ENCODE data around the gene SIX5.

DNA sequence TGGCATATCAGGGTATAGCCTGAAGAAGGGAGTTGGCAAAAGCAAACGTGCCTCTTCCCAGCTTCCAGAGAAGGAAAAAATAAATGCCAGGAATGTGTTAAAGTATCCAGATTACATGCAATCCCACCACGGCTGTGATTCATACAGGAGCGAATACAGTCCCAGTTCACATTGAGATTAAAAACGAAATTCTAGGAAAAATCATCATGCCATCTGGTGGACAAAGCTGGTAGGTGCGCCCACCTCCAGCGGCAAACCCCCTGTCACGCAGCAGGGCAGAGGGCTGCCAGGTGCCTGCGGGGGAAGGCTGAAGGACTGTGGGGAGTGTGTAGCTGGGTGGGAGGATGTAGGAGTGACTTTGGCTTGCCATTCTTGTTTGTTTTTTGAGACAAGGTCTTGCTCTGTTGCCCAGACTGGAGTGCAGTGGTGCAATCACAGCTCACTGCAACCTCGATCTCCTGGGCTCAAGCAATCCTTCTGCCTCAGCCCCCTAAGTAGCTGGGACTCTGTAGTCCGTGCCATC, 30.0 kb upstream of the SIX5 start:
- no peak for TF ChIP-seq REST (IDR thresholded peaks at IDR 0.05; ENCODE audit: insufficient read depth in 1 of 2, low read depth in 2 of 2, low read length in 2 of 2)
- TF ChIP-seq POLR2AphosphoS5 (IDR thresholded peaks at IDR 0.05; ENCODE audit: low read depth, low read length), result no peak
- TF ChIP-seq SIN3A (IDR thresholded peaks at IDR 0.05; ENCODE audit: borderline replicate concordance, insufficient read depth, low read length), result no peak
- no peak for TF ChIP-seq TAF1 (IDR thresholded peaks at IDR 0.05; ENCODE audit: borderline replicate concordance, insufficient read depth, low read length)
- no peak for TF ChIP-seq FOXP2 (optimal IDR thresholded peaks at IDR 0.05; ENCODE audit: borderline replicate concordance, extremely low read depth, extremely low read length, insufficient read depth)
